ENCODE measurements around the gene NUDT1.

The NUDT1 gene

GRCh38 chr7:2228921-2229320 is 13.1 kb upstream of the NUDT1 start:
- Histone ChIP-seq H3K4me1 (ENCODE audit: low read depth, poor library complexity, severe bottlenecking) (peaks cover 15% of the 10 kb centered on the region), H3K4me3 (IDR thresholded peaks at IDR 0.05; ENCODE audit: insufficient read depth, low read depth, low read length) (no peak overlapping the region), H3K27me3 (ENCODE audit: insufficient read depth, low read depth) (no peaks in the 10 kb centered on the region), H3K27ac (no peak overlapping the region), H3K4me2 (no peak overlapping the region), H3K79me2 (ENCODE audit: insufficient read depth, low read depth) (peaks cover 39% of the 10 kb centered on the region; the same call in 1 of the 2 replicates), H4K20me1 (ENCODE audit: insufficient read depth) (peaks cover 3% of the 10 kb centered on the region; the same call in 1 of the 2 replicates), H3K36me3 (ENCODE audit: insufficient read depth) (peaks cover 5% of the 10 kb centered on the region; the same call in 1 of the 2 replicates), H3K9ac (no peak overlapping the region), H2AFZ (ENCODE audit: low read depth) (no peak overlapping the region)
- no peak for TF ChIP-seq CTCF (conservative IDR thresholded peaks at IDR 0.05; ENCODE audit: low read depth, low read length)

GRCh38 chr7:2229467-2229866 is 12.6 kb upstream of the NUDT1 start:
- Histone ChIP-seq H3K79me2 (ENCODE audit: insufficient read depth, low read depth) (peaks cover 39% of the 10 kb centered on the region; the same call in 1 of the 2 replicates), H3K4me2 (no peak overlapping the region), H3K4me1 (ENCODE audit: low read depth, poor library complexity, severe bottlenecking) (peaks cover 15% of the 10 kb centered on the region), H3K27me3 (ENCODE audit: insufficient read depth, low read depth) (no peaks in the 10 kb centered on the region), H3K4me3 (IDR thresholded peaks at IDR 0.05; ENCODE audit: insufficient read depth, low read depth, low read length) (no peak overlapping the region), H2AFZ (ENCODE audit: low read depth) (no peak overlapping the region), H3K36me3 (ENCODE audit: insufficient read depth) (peaks cover 5% of the 10 kb centered on the region; the same call in 1 of the 2 replicates), H3K27ac (no peak overlapping the region), H3K9ac (no peak overlapping the region), H4K20me1 (ENCODE audit: insufficient read depth) (peaks cover 3% of the 10 kb centered on the region; the same call in 1 of the 2 replicates)
- TF ChIP-seq CTCF (conservative IDR thresholded peaks at IDR 0.05; ENCODE audit: low read depth, low read length): no peak

- Histone ChIP-seq H3K4me2 (no peak overlapping the region), H3K9ac (no peak overlapping the region)
Measured at GRCh38 chr7:2230226-2230625, 11.8 kb upstream of the NUDT1 start.

GRCh38 chr7:2230882-2231281 is 11.1 kb upstream of the NUDT1 start:
- Histone ChIP-seq H3K9ac (no peak overlapping the region), H3K27ac (no peak overlapping the region), H4K20me1 (ENCODE audit: insufficient read depth) (peaks cover 3% of the 10 kb centered on the region; the same call in 1 of the 2 replicates), H3K4me2 (no peak overlapping the region; the same call in 1 of the 2 replicates), H3K79me2 (ENCODE audit: insufficient read depth, low read depth) (peaks cover 39% of the 10 kb centered on the region; the same call in 1 of the 2 replicates), H3K4me3 (IDR thresholded peaks at IDR 0.05; ENCODE audit: insufficient read depth, low read depth, low read length) (no peak overlapping the region), H3K36me3 (ENCODE audit: insufficient read depth) (peaks cover 8% of the 10 kb centered on the region; the same call in 1 of the 2 replicates), H3K27me3 (ENCODE audit: insufficient read depth, low read depth) (no peaks in the 10 kb centered on the region), H2AFZ (ENCODE audit: low read depth) (no peak overlapping the region), H3K4me1 (ENCODE audit: low read depth, poor library complexity, severe bottlenecking) (peaks cover 15% of the 10 kb centered on the region)
- TF ChIP-seq CTCF (conservative IDR thresholded peaks at IDR 0.05; ENCODE audit: low read depth, low read length): no peak

More at GRCh38 chr7:2230226-2230625, 11.8 kb upstream of the NUDT1 start:
- H3K27me3 ChIP-seq (ENCODE audit: insufficient read depth, low read depth): no peaks in the 10 kb centered on the region
- no peak for TF ChIP-seq CTCF (conservative IDR thresholded peaks at IDR 0.05; ENCODE audit: low read depth, low read length)
- peaks cover 3% of the 10 kb centered on the region; the same call in 1 of the 2 replicates for H4K20me1 ChIP-seq (ENCODE audit: insufficient read depth)
- no peak overlapping the region for H3K4me3 ChIP-seq (IDR thresholded peaks at IDR 0.05; ENCODE audit: insufficient read depth, low read depth, low read length)
- H3K36me3 ChIP-seq (ENCODE audit: insufficient read depth): peaks cover 8% of the 10 kb centered on the region; the same call in 1 of the 2 replicates
- peaks cover 39% of the 10 kb centered on the region; the same call in 1 of the 2 replicates for H3K79me2 ChIP-seq (ENCODE audit: insufficient read depth, low read depth)
- peaks cover 15% of the 10 kb centered on the region for H3K4me1 ChIP-seq (ENCODE audit: low read depth, poor library complexity, severe bottlenecking)
- no peak overlapping the region for H3K27ac ChIP-seq
- no peak overlapping the region for H2AFZ ChIP-seq (ENCODE audit: low read depth)
